Measurements from ENCODE around the gene CDK5. TPM values are rescaled to one million over a fixed set of nuclear protein-coding genes. Genes with fewer than 3 reads are reported as not detected.

Gene CDK5
- total and polyA plus RNA-seq, 2 donors (not counting 1 experiment from before 2014, with no cell fraction given) = 15.1 to 27.7 TPM

GRCh38 chr7:151066273-151066974 lies 8.7 kb upstream of the CDK5 start:
- Histone ChIP-seq H3K9me3 (ENCODE audit: control insufficient read depth, insufficient read depth, low read depth, low read length) (no peaks in the 10 kb centered on the region), H3K4me1 (ENCODE audit: control insufficient read depth, extremely low read depth, insufficient read depth, low read length) (peaks cover 8% of the 10 kb centered on the region), H3K9ac (ENCODE audit: insufficient read depth, low read length) (no peak overlapping the region), H4K20me1 (ENCODE audit: control insufficient read depth, extremely low read depth, insufficient read depth, low read length) (no peaks in the 10 kb centered on the region), H3K79me2 (ENCODE audit: control insufficient read depth, insufficient read depth, low read length) (peaks cover 17% of the 10 kb centered on the region), H3K36me3 (ENCODE audit: control insufficient read depth, insufficient read depth, low read length) (peaks cover 44% of the 10 kb centered on the region), H2AFZ (ENCODE audit: low read length) (no peak overlapping the region), H3K27ac (ENCODE audit: insufficient read depth, low read length) (no peak overlapping the region), H3K4me3 (replicated peaks in 1 of 4; ENCODE audit: control extremely low read depth in 1 of 4, insufficient read depth in 1 of 4, low read depth in 3 of 4, low read length in 4 of 4) (no peak overlapping the region), H3K4me2 (ENCODE audit: extremely low read depth, insufficient read depth, low read length) (no peak overlapping the region), H3K27me3 (ENCODE audit: control insufficient read depth, insufficient read depth, low read length) (no peaks in the 10 kb centered on the region)
- no peak for TF ChIP-seq CTCF (conservative IDR thresholded peaks at IDR 0.05 in 1 of 2, IDR thresholded peaks at IDR 0.05 in 1 of 2; ENCODE audit: low read depth in 1 of 2, low read length in 2 of 2)
- no peak for TF ChIP-seq EZH2 (IDR thresholded peaks at IDR 0.05; ENCODE audit: low read length, missing control alignments)
- DNase-seq (ENCODE audit: low read depth in 2 of 2) = no peak

GRCh38 chr7:151065516-151065915 lies 7.8 kb upstream of the CDK5 start:
- Histone ChIP-seq H3K36me3 (ENCODE audit: control insufficient read depth, insufficient read depth, low read length) (peaks cover 38% of the 10 kb centered on the region), H3K27me3 (ENCODE audit: control insufficient read depth, insufficient read depth, low read length) (no peaks in the 10 kb centered on the region), H3K4me2 (ENCODE audit: extremely low read depth, insufficient read depth, low read length) (no peak overlapping the region), H3K9ac (ENCODE audit: insufficient read depth, low read length) (no peak overlapping the region), H4K20me1 (ENCODE audit: control insufficient read depth, extremely low read depth, insufficient read depth, low read length) (no peaks in the 10 kb centered on the region), H2AFZ (ENCODE audit: low read length) (no peak overlapping the region), H3K27ac (ENCODE audit: insufficient read depth, low read length) (no peak overlapping the region), H3K4me3 (replicated peaks in 1 of 4; ENCODE audit: control extremely low read depth in 1 of 4, insufficient read depth in 1 of 4, low read depth in 3 of 4, low read length in 4 of 4) (no peak overlapping the region), H3K4me1 (ENCODE audit: control insufficient read depth, extremely low read depth, insufficient read depth, low read length) (peaks cover 10% of the 10 kb centered on the region), H3K9me3 (ENCODE audit: control insufficient read depth, insufficient read depth, low read depth, low read length) (no peaks in the 10 kb centered on the region), H3K79me2 (ENCODE audit: control insufficient read depth, insufficient read depth, low read length) (peaks cover 26% of the 10 kb centered on the region)
- no peak for TF ChIP-seq CTCF (conservative IDR thresholded peaks at IDR 0.05 in 1 of 2, IDR thresholded peaks at IDR 0.05 in 1 of 2; ENCODE audit: low read depth in 1 of 2, low read length in 2 of 2)
- no peak for TF ChIP-seq EZH2 (IDR thresholded peaks at IDR 0.05; ENCODE audit: low read length, missing control alignments)
- DNase-seq (ENCODE audit: low read depth in 2 of 2) = no peak

- DNase-seq (ENCODE audit: low read depth in 2 of 2) = no peak
- no peak for TF ChIP-seq CTCF (conservative IDR thresholded peaks at IDR 0.05 in 1 of 2, IDR thresholded peaks at IDR 0.05 in 1 of 2; ENCODE audit: low read depth in 1 of 2, low read length in 2 of 2)
- TF ChIP-seq EZH2 (IDR thresholded peaks at IDR 0.05; ENCODE audit: low read length, missing control alignments) = no peak
- Histone ChIP-seq H2AFZ (ENCODE audit: low read length) (no peak overlapping the region), H3K4me3 (replicated peaks in 1 of 4; ENCODE audit: control extremely low read depth in 1 of 4, insufficient read depth in 1 of 4, low read depth in 3 of 4, low read length in 4 of 4) (no peak overlapping the region), H3K79me2 (ENCODE audit: control insufficient read depth, insufficient read depth, low read length) (peaks cover 31% of the 10 kb centered on the region), H3K27me3 (ENCODE audit: control insufficient read depth, insufficient read depth, low read length) (no peaks in the 10 kb centered on the region), H3K4me1 (ENCODE audit: control insufficient read depth, extremely low read depth, insufficient read depth, low read length) (peaks cover 11% of the 10 kb centered on the region), H3K9me3 (ENCODE audit: control insufficient read depth, insufficient read depth, low read depth, low read length) (no peaks in the 10 kb centered on the region), H3K4me2 (ENCODE audit: extremely low read depth, insufficient read depth, low read length) (no peak overlapping the region), H3K9ac (ENCODE audit: insufficient read depth, low read length) (no peak overlapping the region), H4K20me1 (ENCODE audit: control insufficient read depth, extremely low read depth, insufficient read depth, low read length) (no peaks in the 10 kb centered on the region), H3K27ac (ENCODE audit: insufficient read depth, low read length) (no peak overlapping the region), H3K36me3 (ENCODE audit: control insufficient read depth, insufficient read depth, low read length) (peaks cover 33% of the 10 kb centered on the region)
These were observed 7.3 kb upstream of the CDK5 start for GRCh38 chr7:151064993-151065392.

All from fibroblast of lung (primary cell).